HG03439 (cell line): ENCODE results near the gene SPTB.

Experiments used
- ATAC-seq: cut with Tn5 transposase; IDR thresholded peaks from one replicate; pipeline ENCODE4 v1.9.1; 2021; ENCODE audit warnings: mild to moderate bottlenecking, moderate library complexity; ENCODE audit not compliant: unreplicated experiment

The SPTB gene

GRCh38 chr14:64755781-64756221 lies 123.9 kb downstream of the SPTB start:
- no peak for ATAC-seq

GRCh38 chr14:64754685-64755084 lies 125.0 kb downstream of the SPTB start:
- ATAC-seq, result no peak

- ATAC-seq, result no peak
These were observed 125.7 kb downstream of the SPTB start for GRCh38 chr14:64753999-64754398.

- no peak for ATAC-seq
These were observed 126.3 kb downstream of the SPTB start for GRCh38 chr14:64753374-64753773.

- ATAC-seq, result no peak
These were observed 126.8 kb downstream of the SPTB start for GRCh38 chr14:64752909-64753308.

- no peak for ATAC-seq
These were observed 130.6 kb downstream of the SPTB start for GRCh38 chr14:64748995-64749714.

- ATAC-seq, result no peak
These were observed 131.2 kb downstream of the SPTB start for GRCh38 chr14:64748521-64748920.

- no peak for ATAC-seq
These were observed 132.4 kb downstream of the SPTB start for GRCh38 chr14:64747327-64747726.

- ATAC-seq, result no peak
These were observed 133.1 kb downstream of the SPTB start for GRCh38 chr14:64746298-64747250.

- no peak for ATAC-seq
These were observed 134.1 kb downstream of the SPTB start for GRCh38 chr14:64745511-64746091.

- no peak for ATAC-seq
These were observed 136.6 kb downstream of the SPTB start for GRCh38 chr14:64743061-64743460.

GRCh38 chr14:64741961-64742360 lies 137.7 kb downstream of the SPTB start:
- no peak for ATAC-seq

GRCh38 chr14:64741200-64741599 lies 138.5 kb downstream of the SPTB start:
- no peak for ATAC-seq

GRCh38 chr14:64738281-64738804 lies 141.4 kb downstream of the SPTB start:
- ATAC-seq, result no peak

- ATAC-seq, result no peak
These were observed 142.1 kb downstream of the SPTB start for GRCh38 chr14:64737391-64738280.

- no peak for ATAC-seq
These were observed 143.2 kb downstream of the SPTB start for GRCh38 chr14:64736271-64737169.

- no peak for ATAC-seq
These were observed 144.7 kb downstream of the SPTB start for GRCh38 chr14:64734990-64735389.

GRCh38 chr14:64733899-64734298 lies 145.8 kb downstream of the SPTB start:
- ATAC-seq, result no peak

- no peak for ATAC-seq
These were observed 146.4 kb downstream of the SPTB start for GRCh38 chr14:64733321-64733720.
